Keratinocyte (primary cell): ENCODE data around the gene ARPC5L. TPM values are rescaled to one million over a fixed set of nuclear protein-coding genes. Genes with fewer than 3 reads are reported as not detected.
A peak's percentile ranks its signal among the peaks of the same experiment; 100 is the strongest.

Source experiments
- DNase-seq: peaks from one replicate; pipeline ENCODE4 v3.0.0-alpha.2; 2011; ENCODE audit warnings: low read depth, missing footprints, low spot score
- FAIRE-seq: peaks from 2 replicates; lab custom pipeline; 2011; peaks lifted over from hg19 to GRCh38; lab: Jason Lieb, UNC
- H2AFZ ChIP-seq: 2 replicates; pipeline ENCODE4 v1.6.0; 2012; ENCODE audit warnings: low read length, control low read depth, inconsistent platforms; ENCODE audit not compliant: control insufficient read depth
- H3K27ac ChIP-seq: 2 replicates; pipeline ENCODE4 v1.5.1; 2011; ENCODE audit warnings: low read length; ENCODE audit not compliant: control insufficient read depth, insufficient read depth
- H3K27me3 ChIP-seq: 3 replicates; pipeline ENCODE4 v1.6.0; 2011; ENCODE audit warnings: low read length; ENCODE audit not compliant: control insufficient read depth, insufficient read depth; ENCODE audit errors: extremely low read depth
- H3K36me3 ChIP-seq, 2 experiments: 2 replicates in 1 of 2; 3 replicates in 1 of 2; pipeline ENCODE4 v1.5.1; 2011; ENCODE audit warnings: low read length in 2 of 2, mild to moderate bottlenecking in 1 of 2; ENCODE audit not compliant: control insufficient read depth in 2 of 2, insufficient read depth in 2 of 2; ENCODE audit errors: extremely low read depth in 1 of 2
- H3K4me1 ChIP-seq: 3 replicates; pipeline ENCODE4 v1.5.1; 2011; ENCODE audit warnings: low read length; ENCODE audit not compliant: control insufficient read depth, insufficient read depth; ENCODE audit errors: extremely low read depth
- H3K4me2 ChIP-seq: 3 replicates; pipeline ENCODE4 v1.6.0; 2011; ENCODE audit warnings: low read depth, low read length; ENCODE audit not compliant: control insufficient read depth, insufficient read depth; ENCODE audit errors: extremely low read depth
- H3K4me3 ChIP-seq, 3 experiments: fragments of 200-600 bp in 1 of 3; sonication (generic) in 1 of 3; 2 replicates in 2 of 3; 3 replicates in 1 of 3; pipeline ENCODE4 v1.5.1; 2011 to 2016; ENCODE audit warnings: low read length in 3 of 3, mild to moderate bottlenecking in 3 of 3, control low read depth in 2 of 3, inconsistent platforms in 1 of 3, low read depth in 1 of 3, mixed read lengths in 1 of 3, mixed run types in 1 of 3, moderate library complexity in 1 of 3; ENCODE audit not compliant: control insufficient read depth in 2 of 3, insufficient read depth in 2 of 3; ENCODE audit errors: extremely low read depth in 1 of 3
- H3K79me2 ChIP-seq: 2 replicates; pipeline ENCODE4 v1.6.0; 2012; ENCODE audit warnings: low read length; ENCODE audit not compliant: control insufficient read depth, insufficient read depth
- H3K9ac ChIP-seq: 3 replicates; pipeline ENCODE4 v1.6.0; 2011; ENCODE audit warnings: low read length; ENCODE audit not compliant: control insufficient read depth, insufficient read depth; ENCODE audit errors: extremely low read depth
- H3K9me1 ChIP-seq: 3 replicates; pipeline ENCODE4 v1.6.0; 2011; ENCODE audit warnings: low read length; ENCODE audit not compliant: control insufficient read depth, insufficient read depth; ENCODE audit errors: extremely low read depth
- H3K9me3 ChIP-seq: 2 replicates; pipeline ENCODE4 v1.5.1; 2012; ENCODE audit warnings: low read depth, low read length; ENCODE audit not compliant: control insufficient read depth
- H4K20me1 ChIP-seq: 3 replicates; pipeline ENCODE4 v1.6.0; 2011; ENCODE audit warnings: low read length; ENCODE audit not compliant: control insufficient read depth, insufficient read depth; ENCODE audit errors: extremely low read depth
- EZH2 ChIP-seq: IDR thresholded peaks from one replicate; pipeline ENCODE4 v1.6.1; 2012; ENCODE audit warnings: inconsistent platforms, mild to moderate bottlenecking, low read length, moderate library complexity
- dilution Hi-C: fragments of 300-500 bp; cut with MboI; formaldehyde crosslinking; loops from one replicate; pipeline ENCODE4 v1.7.0; 2020; ENCODE audit warnings: low sequenced_read_pairs; ENCODE audit not compliant: extremely low pct_ligation_motif_present
- polyA plus RNA-seq, 5 experiments: library from polyadenylated mRNA; depleted of rRNA in 3 of 5; stranded (reverse) in 3 of 5; stranded (forward) in 1 of 5; unstranded in 1 of 5; fragments of >200 nt; gene quantifications; 1 replicate in 1 of 5; 2 replicates in 3 of 5; 3 replicates in 1 of 5; pipeline versions ENCODE4 v1.2.1 to v1.2.3, GENCODE V29; 2011 to 2012; ENCODE audit warnings: missing spikeins in 2 of 5, low read depth in 1 of 5, low replicate concordance in 1 of 5
- TF ChIP-seq, protein P1 (sequence below), 3 experiments: IDR thresholded peaks in 1 of 3; conservative IDR thresholded peaks in 1 of 3; optimal IDR thresholded peaks in 1 of 3; 2 replicates in 2 of 3; 3 replicates in 1 of 3; pipeline versions ENCODE3 to v1.5.1; 2011; ENCODE audit warnings: low read length in 3 of 3, mild to moderate bottlenecking in 3 of 3, moderate library complexity in 2 of 3, control low read depth in 1 of 3, inconsistent platforms in 1 of 3; ENCODE audit not compliant: insufficient read depth in 2 of 3; ENCODE audit errors: extremely low read depth in 1 of 3

Gene ARPC5L
- polyA plus RNA-seq, 1 donor (not counting 4 experiments of a cell fraction or from before 2014, with no cell fraction given): 102 TPM

- H2AFZ ChIP-seq: peak overlapping the region; percentile 55
- H4K20me1 ChIP-seq: peaks cover 22% of the 10 kb centered on the region
- peak overlapping the region in 2 of 3 experiments; percentile 41 to 92 for H3K4me3 ChIP-seq
- H3K36me3 ChIP-seq: peaks cover 20 to 30% of the 10 kb centered on the region in 2 experiments
- H3K79me2 ChIP-seq: peaks cover 44% of the 10 kb centered on the region
- H3K9ac ChIP-seq: peak overlapping the region; percentile 96
- FAIRE-seq (peak; percentile 81), DNase-seq (peak; percentile 59)
- H3K27ac ChIP-seq: peak overlapping the region; percentile 91
- no peak for TF ChIP-seq EZH2
- H3K4me1 ChIP-seq: peaks cover 35% of the 10 kb centered on the region
- H3K4me2 ChIP-seq: peak overlapping the region; percentile 97
- no peaks in the 10 kb centered on the region for H3K27me3 ChIP-seq
- H3K9me1 ChIP-seq: no peaks in the 10 kb centered on the region
- no peaks in the 10 kb centered on the region for H3K9me3 ChIP-seq
- dilution Hi-C loops: no loop called here
Observed at GRCh38 chr9:124863371-124863871, 1.5 kb downstream of the ARPC5L start.

DNA sequence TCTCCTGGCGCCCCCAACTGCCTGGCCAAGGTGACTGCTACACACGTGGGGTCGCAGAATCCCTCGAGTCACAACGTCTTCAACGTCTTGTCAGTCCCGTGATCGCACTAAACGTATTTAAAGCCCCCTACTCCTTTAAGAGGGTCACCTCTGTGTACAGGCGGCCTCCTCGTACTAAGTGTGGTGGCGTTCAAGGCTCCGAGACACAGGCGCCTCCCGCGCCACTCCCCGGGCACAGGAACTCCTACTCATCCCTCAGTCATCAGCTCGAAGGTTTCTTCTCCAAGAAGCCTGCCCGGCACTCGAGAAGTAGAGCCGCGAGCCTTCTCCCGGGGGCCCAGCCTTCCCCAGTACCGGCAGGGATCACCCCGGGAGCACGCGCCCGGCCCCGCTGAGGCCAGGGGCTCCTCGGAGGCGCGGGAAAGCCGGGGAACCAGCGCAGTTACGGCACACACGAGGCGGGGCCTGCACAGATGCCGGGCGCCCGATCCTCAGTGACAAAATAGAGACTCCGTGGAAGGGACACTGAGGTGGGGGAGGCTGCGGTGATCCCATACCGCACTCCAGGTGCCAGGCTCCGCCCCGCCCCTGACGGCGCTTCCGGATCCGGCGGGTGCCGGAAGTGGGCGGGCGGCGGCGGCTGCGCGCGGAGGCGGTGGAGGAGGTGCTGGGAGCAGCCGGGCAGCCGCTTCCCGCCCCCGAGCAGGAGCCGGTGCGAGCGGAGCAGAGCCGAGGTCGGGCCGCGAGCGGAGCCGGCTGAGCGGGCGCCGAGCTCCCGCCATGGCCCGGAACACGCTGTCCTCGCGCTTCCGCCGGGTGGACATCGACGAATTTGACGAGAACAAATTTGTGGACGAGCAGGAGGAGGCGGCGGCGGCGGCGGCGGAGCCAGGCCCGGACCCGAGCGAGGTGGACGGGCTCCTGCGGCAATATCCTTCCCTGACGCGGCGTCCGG is 6.9 kb downstream of the ARPC5L start:
- Histone ChIP-seq H3K27ac (peak overlapping the region; percentile 94), H3K36me3 (peaks cover 9 to 24% of the 10 kb centered on the region in 2 experiments), H3K27me3 (no peaks in the 10 kb centered on the region), H3K4me1 (peaks cover 43% of the 10 kb centered on the region), H3K9me3 (no peaks in the 10 kb centered on the region), H3K4me2 (peak overlapping the region; percentile 98), H3K9ac (peak overlapping the region; percentile 97), H2AFZ (peak overlapping the region; percentile 51), H3K9me1 (peaks cover 2% of the 10 kb centered on the region), H4K20me1 (peaks cover 8% of the 10 kb centered on the region), H3K79me2 (peaks cover 56% of the 10 kb centered on the region), H3K4me3 (peak overlapping the region; percentile 78 to 98 (median 96))
- DNase-seq: no peak
- no peak for TF ChIP-seq EZH2
- TF ChIP-seq, protein P1, sequence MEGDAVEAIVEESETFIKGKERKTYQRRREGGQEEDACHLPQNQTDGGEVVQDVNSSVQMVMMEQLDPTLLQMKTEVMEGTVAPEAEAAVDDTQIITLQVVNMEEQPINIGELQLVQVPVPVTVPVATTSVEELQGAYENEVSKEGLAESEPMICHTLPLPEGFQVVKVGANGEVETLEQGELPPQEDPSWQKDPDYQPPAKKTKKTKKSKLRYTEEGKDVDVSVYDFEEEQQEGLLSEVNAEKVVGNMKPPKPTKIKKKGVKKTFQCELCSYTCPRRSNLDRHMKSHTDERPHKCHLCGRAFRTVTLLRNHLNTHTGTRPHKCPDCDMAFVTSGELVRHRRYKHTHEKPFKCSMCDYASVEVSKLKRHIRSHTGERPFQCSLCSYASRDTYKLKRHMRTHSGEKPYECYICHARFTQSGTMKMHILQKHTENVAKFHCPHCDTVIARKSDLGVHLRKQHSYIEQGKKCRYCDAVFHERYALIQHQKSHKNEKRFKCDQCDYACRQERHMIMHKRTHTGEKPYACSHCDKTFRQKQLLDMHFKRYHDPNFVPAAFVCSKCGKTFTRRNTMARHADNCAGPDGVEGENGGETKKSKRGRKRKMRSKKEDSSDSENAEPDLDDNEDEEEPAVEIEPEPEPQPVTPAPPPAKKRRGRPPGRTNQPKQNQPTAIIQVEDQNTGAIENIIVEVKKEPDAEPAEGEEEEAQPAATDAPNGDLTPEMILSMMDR (optimal IDR thresholded peaks at IDR 0.05 in 1 of 3, IDR thresholded peaks at IDR 0.05 in 1 of 3, conservative IDR thresholded peaks at IDR 0.05 in 1 of 3; ENCODE audit: extremely low read depth in 1 of 3, insufficient read depth in 2 of 3, low read length in 3 of 3): peak in 1 of 3 experiments; percentile 31
- FAIRE-seq: no peak
- dilution Hi-C loops: no loop called here
